K562 (cell line): Measurements from ENCODE around the gene PLXNA3. TPM values are rescaled to one million over a fixed set of nuclear protein-coding genes. Genes with fewer than 3 reads are reported as not detected.

Source experiments
- CBX5 ChIP-seq: IDR thresholded peaks from 2 replicates; pipeline ENCODE4 v1.6.1; 2014; ENCODE audit warnings: low read depth, borderline replicate concordance
- ELF2 ChIP-seq: fragments of 250-450 bp; sonication (Bioruptor Pico); IDR thresholded peaks from 2 replicates; pipeline ENCODE4 v1.5.0; 2021; ENCODE audit warnings: mild to moderate bottlenecking
- HDAC6 ChIP-seq: IDR thresholded peaks from 2 replicates; pipeline ENCODE4 v1.6.1; 2012; ENCODE audit warnings: low read depth, mild to moderate bottlenecking, control low read depth, inconsistent platforms, low read length, moderate library complexity
- IFI16 ChIP-seq: fragments of 250-450 bp; sonication (Bioruptor Pico); IDR thresholded peaks from 2 replicates; pipeline ENCODE4 v2.1.2; 2022; ENCODE audit warnings: mild to moderate bottlenecking, inconsistent platforms
- KLF10 ChIP-seq: fragments of 250-450 bp; sonication (Bioruptor Pico); IDR thresholded peaks from 2 replicates; pipeline ENCODE4 v1.6.1; 2021; ENCODE audit warnings: matching md5 sums
- MYBL2 ChIP-seq, 2 experiments: fragments of 450-650 bp in 1 of 2; sonication (generic) in 1 of 2; formaldehyde crosslinking in 1 of 2; IDR thresholded peaks; 2 replicates each; pipeline versions ENCODE4 v1.6.1 to v1.8.1; 2017 to 2022; ENCODE audit warnings: borderline replicate concordance in 1 of 2, inconsistent platforms in 1 of 2, low read depth in 1 of 2, mild to moderate bottlenecking in 1 of 2, missing genetic modification reagents in 1 of 2, moderate library complexity in 1 of 2
- PBX2 ChIP-seq, 2 experiments: IDR thresholded peaks in 1 of 2; conservative IDR thresholded peaks in 1 of 2; 2 replicates each; pipeline ENCODE4 v1.6.1; 2016; ENCODE audit warnings: low read depth in 2 of 2, mild to moderate bottlenecking in 1 of 2, missing compliant biosample characterization in 1 of 2, missing genetic modification characterization in 1 of 2, moderate library complexity in 1 of 2
- POLR2B ChIP-seq: fragments of 450-650 bp; IDR thresholded peaks from 2 replicates; pipeline ENCODE4 v1.6.1; 2018; ENCODE audit warnings: low read depth; ENCODE audit not compliant: partially characterized antibody
- RB1 ChIP-seq: fragments of 450-650 bp; IDR thresholded peaks from 2 replicates; pipeline ENCODE4 v1.6.1; 2017; ENCODE audit warnings: low read depth, mild to moderate bottlenecking
- SFPQ ChIP-seq: fragments of 200-400 bp; formaldehyde crosslinking; IDR thresholded peaks from 2 replicates; pipeline ENCODE4 v1.6.1; 2017; ENCODE audit warnings: mild to moderate bottlenecking, low read depth, low read length, moderate library complexity
- SIN3A ChIP-seq, 2 experiments: fragments of 150-350 bp in 1 of 2; IDR thresholded peaks; 2 replicates each; pipeline ENCODE4 v1.6.1; 2011 to 2016; ENCODE audit warnings: borderline replicate concordance in 2 of 2, low read depth in 2 of 2, low read length in 2 of 2, mild to moderate bottlenecking in 2 of 2, moderate library complexity in 2 of 2; ENCODE audit not compliant: control insufficient read depth in 1 of 2
- SMARCA5 ChIP-seq: fragments of 450-650 bp; IDR thresholded peaks from 2 replicates; pipeline ENCODE4 v1.6.1; 2016
- STAT5B ChIP-seq: fragments of 250-450 bp; sonication (Bioruptor Pico); IDR thresholded peaks from 2 replicates; pipeline ENCODE4 v1.8.0; 2021; ENCODE audit warnings: mild to moderate bottlenecking, inconsistent platforms
- SUPT5H ChIP-seq: fragments of 450-650 bp; IDR thresholded peaks from 2 replicates; pipeline ENCODE4 v1.6.1; 2016
- TCF3 ChIP-seq: sonication (generic); formaldehyde crosslinking; IDR thresholded peaks from 2 replicates; pipeline ENCODE4 v1.4.0; 2020; ENCODE audit warnings: mild to moderate bottlenecking, missing genetic modification reagents
- TEAD1 ChIP-seq, 2 experiments: fragments of 450-650 bp in 1 of 2; sonication (generic) in 1 of 2; formaldehyde crosslinking; IDR thresholded peaks; 2 replicates each; pipeline versions ENCODE4 v1.4.0 to v1.8.0; 2020 to 2022; ENCODE audit warnings: mild to moderate bottlenecking in 2 of 2, missing genetic modification reagents in 1 of 2
- YBX1 ChIP-seq: fragments of 450-650 bp; IDR thresholded peaks from 2 replicates; pipeline ENCODE4 v1.7.1; 2016; ENCODE audit warnings: mild to moderate bottlenecking
- ZFP30 ChIP-seq: fragments of 250-450 bp; sonication (Bioruptor Pico); IDR thresholded peaks from 2 replicates; pipeline ENCODE4 v1.8.0; 2022; ENCODE audit warnings: moderate library complexity, mild to moderate bottlenecking, inconsistent platforms, borderline replicate concordance
- ZFPM2 ChIP-seq: fragments of 250-450 bp; sonication (Bioruptor Pico); IDR thresholded peaks from 2 replicates; pipeline ENCODE4 v1.5.1; 2022; ENCODE audit warnings: mild to moderate bottlenecking
- ZNF23 ChIP-seq: fragments of 250-450 bp; sonication (Bioruptor Pico); IDR thresholded peaks from 2 replicates; pipeline ENCODE4 v1.4.0; 2020; ENCODE audit warnings: mild to moderate bottlenecking
- ZNF324 ChIP-seq: fragments of 250-450 bp; sonication (Bioruptor Pico); IDR thresholded peaks from 2 replicates; pipeline ENCODE4 v1.4.0; 2020; ENCODE audit warnings: mild to moderate bottlenecking
- polyA plus RNA-seq, 8 experiments: library from polyadenylated mRNA; depleted of rRNA in 4 of 8; stranded (reverse) in 5 of 8; unstranded in 3 of 8; fragments of >200 nt; fragmentation: Nextera tagmentation in 2 of 8; fragmentation: Illumina TruSeq in 1 of 8; extraction: Ambion mirVana in 2 of 8; extraction: Trizol in 1 of 8; gene quantifications; 2 replicates each; pipeline versions ENCODE4 v1.2.1 to v1.2.3, GENCODE V29; 2011 to 2014; ENCODE audit warnings: inconsistent platforms in 1 of 8, missing spikeins in 1 of 8
- total RNA-seq, 7 experiments: library from RNA; depleted of rRNA in 6 of 7; stranded (reverse); fragments of >200 nt in 6 of 7; fragmentation: Illumina TruSeq in 2 of 7; extraction: Trizol in 2 of 7; gene quantifications; 2 replicates each; pipeline versions ENCODE4 v1.2.1 to v1.2.3, GENCODE V29; 2011 to 2021; ENCODE audit warnings: low replicate concordance in 1 of 7
- TF ChIP-seq, protein P1 (sequence below): fragments of 250-450 bp; sonication (Bioruptor Pico); IDR thresholded peaks from 2 replicates; pipeline ENCODE4 v1.8.0; 2021; ENCODE audit warnings: borderline replicate concordance, mild to moderate bottlenecking, moderate library complexity; ENCODE audit not compliant: poor library complexity, severe bottlenecking
- TF ChIP-seq, protein P2 (sequence below): fragments of 250-450 bp; sonication (Bioruptor Pico); IDR thresholded peaks from 2 replicates; pipeline ENCODE4 v1.4.0; 2020; ENCODE audit warnings: mild to moderate bottlenecking, moderate library complexity

PLXNA3 gene
- total and polyA plus RNA-seq, 9 of the 15 experiments (the other 6 are each of a cell fraction or from before 2014, with no cell fraction given): 0.32 to 47.8 (median 7.5) TPM

- no peak for TF ChIP-seq SFPQ
- TF ChIP-seq HDAC6: no peak
- no peak for TF ChIP-seq SIN3A (IDR thresholded peaks at IDR 0.05; ENCODE audit: borderline replicate concordance in 2 of 2, control insufficient read depth in 1 of 2, low read depth in 2 of 2, low read length in 2 of 2)
- no peak for TF ChIP-seq ZFPM2 (CRISPR knock-in tag)
- no peak for TF ChIP-seq KLF10
- TF ChIP-seq PBX2 (CRISPR knock-in tag; IDR thresholded peaks at IDR 0.05; ENCODE audit: low read depth): no peak
- peak; percentile 76 for TF ChIP-seq PBX2 (tag; conservative IDR thresholded peaks at IDR 0.05; ENCODE audit: low read depth)
- no peak for TF ChIP-seq ZFP30 (CRISPR knock-in tag)
- TF ChIP-seq YBX1: no peak
- no peak for TF ChIP-seq POLR2B
- TF ChIP-seq RB1: no peak
- TF ChIP-seq, protein P1, sequence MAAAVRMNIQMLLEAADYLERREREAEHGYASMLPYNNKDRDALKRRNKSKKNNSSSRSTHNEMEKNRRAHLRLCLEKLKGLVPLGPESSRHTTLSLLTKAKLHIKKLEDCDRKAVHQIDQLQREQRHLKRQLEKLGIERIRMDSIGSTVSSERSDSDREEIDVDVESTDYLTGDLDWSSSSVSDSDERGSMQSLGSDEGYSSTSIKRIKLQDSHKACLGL (CRISPR knock-in tag): no peak
- no peak for TF ChIP-seq SUPT5H
- no peak for TF ChIP-seq ZNF23 (CRISPR knock-in tag)
- TF ChIP-seq TEAD1 (CRISPR knock-in tag; IDR thresholded peaks at IDR 0.05): no peak
- no peak for TF ChIP-seq CBX5
- no peak for TF ChIP-seq ELF2 (CRISPR knock-in tag)
- TF ChIP-seq STAT5B (CRISPR knock-in tag): no peak
- TF ChIP-seq TCF3 (CRISPR knock-in tag): peak; percentile 78
- TF ChIP-seq, protein P2, sequence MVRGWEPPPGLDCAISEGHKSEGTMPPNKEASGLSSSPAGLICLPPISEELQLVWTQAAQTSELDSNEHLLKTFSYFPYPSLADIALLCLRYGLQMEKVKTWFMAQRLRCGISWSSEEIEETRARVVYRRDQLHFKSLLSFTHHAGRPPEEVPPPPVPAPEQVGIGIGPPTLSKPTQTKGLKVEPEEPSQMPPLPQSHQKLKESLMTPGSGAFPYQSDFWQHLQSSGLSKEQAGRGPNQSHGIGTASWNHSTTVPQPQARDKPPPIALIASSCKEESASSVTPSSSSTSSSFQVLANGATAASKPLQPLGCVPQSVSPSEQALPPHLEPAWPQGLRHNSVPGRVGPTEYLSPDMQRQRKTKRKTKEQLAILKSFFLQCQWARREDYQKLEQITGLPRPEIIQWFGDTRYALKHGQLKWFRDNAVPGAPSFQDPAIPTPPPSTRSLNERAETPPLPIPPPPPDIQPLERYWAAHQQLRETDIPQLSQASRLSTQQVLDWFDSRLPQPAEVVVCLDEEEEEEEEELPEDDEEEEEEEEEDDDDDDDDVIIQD (CRISPR knock-in tag): no peak
- no peak for TF ChIP-seq MYBL2 (IDR thresholded peaks at IDR 0.05; ENCODE audit: low read depth)
- TF ChIP-seq MYBL2 (CRISPR knock-in tag; IDR thresholded peaks at IDR 0.05; ENCODE audit: borderline replicate concordance): no peak
- TF ChIP-seq SMARCA5: peak; percentile 12; the same call in 1 of the 2 replicates
- no peak for TF ChIP-seq ZNF324
- TF ChIP-seq IFI16 (CRISPR knock-in tag): no peak
These were observed 37.4 kb downstream of the PLXNA3 start (continued) for GRCh38 chrX:154495472-154495922.
